SK-N-SH (cell line): ENCODE results near the gene RAPGEF1. TPM values are rescaled to one million over a fixed set of nuclear protein-coding genes. Genes with fewer than 3 reads are reported as not detected.

Experiments used
- CTCF ChIA-PET: fragments of 300-600, 350-600 bp; formaldehyde crosslinking; extraction: SDS; loops from one replicate; lab custom pipeline; 2021; lab: Yijun Ruan, JAX
- POLR2A ChIA-PET: fragments of 350-600 bp; sonication (Branson Sonifier 250); formaldehyde crosslinking; extraction: SDS; loops from one replicate; lab custom pipeline; 2020; ENCODE audit warnings: antibody characterized with exemption, inconsistent platforms; lab: Yijun Ruan, JAX
- DNase-seq: peaks from one replicate; pipeline ENCODE4 v3.0.0; 2012
- H2AFZ ChIP-seq: fragments of 200-600 bp; sonication (generic); 2 replicates; pipeline ENCODE4 v1.8.1; 2016; ENCODE audit warnings: antibody characterized with exemption, mild to moderate bottlenecking, low read depth
- H3F3A ChIP-seq: fragments of 200-600 bp; sonication (generic); replicated peaks from 2 replicates; pipeline ENCODE3; 2016; ENCODE audit warnings: antibody characterized with exemption, mild to moderate bottlenecking; ENCODE audit not compliant: insufficient read depth
- H3K27ac ChIP-seq, 2 experiments: fragments of 200-500 bp in 1 of 2; fragments of 200-600 bp in 1 of 2; sonication (Bioruptor generic) in 1 of 2; sonication (generic), shearing (Covaris generic) in 1 of 2; 2 replicates each; pipeline versions ENCODE4 v1.5.1 to v1.6.1; 2014 to 2016; ENCODE audit warnings: low read depth in 2 of 2, inconsistent platforms in 1 of 2, low read length in 1 of 2, mild to moderate bottlenecking in 1 of 2, mixed read lengths in 1 of 2
- H3K27me3 ChIP-seq: fragments of 200-600 bp; sonication (generic), shearing (Covaris generic); 2 replicates; pipeline ENCODE4 v1.6.1; 2016; ENCODE audit warnings: mixed run types; ENCODE audit not compliant: insufficient read depth
- H3K36me3 ChIP-seq, 2 experiments: fragments of 200-500 bp in 1 of 2; fragments of 200-600 bp in 1 of 2; sonication (Bioruptor generic) in 1 of 2; sonication (generic) in 1 of 2; replicated peaks in 1 of 2; 2 replicates each; pipeline versions ENCODE3 to v1.5.1; 2014 to 2016; ENCODE audit warnings: low read length in 1 of 2, mild to moderate bottlenecking in 1 of 2; ENCODE audit not compliant: insufficient read depth in 2 of 2, control insufficient read depth in 1 of 2
- H3K4me1 ChIP-seq, 2 experiments: fragments of 200-500 bp in 1 of 2; fragments of 200-600 bp in 1 of 2; sonication (Bioruptor generic) in 1 of 2; sonication (generic), shearing (Covaris generic) in 1 of 2; 2 replicates each; pipeline versions ENCODE4 v1.5.1 to v1.6.1; 2014 to 2016; ENCODE audit warnings: low read depth in 1 of 2, low read length in 1 of 2, mixed run types in 1 of 2; ENCODE audit not compliant: insufficient read depth in 2 of 2, control insufficient read depth in 1 of 2
- H3K4me2 ChIP-seq: fragments of 200-600 bp; sonication (generic), shearing (Covaris generic); 2 replicates; pipeline ENCODE4 v1.6.1; 2017; ENCODE audit warnings: mixed run types
- H3K4me3 ChIP-seq, 2 experiments: fragments of 200-500 bp in 1 of 2; fragments of 200-600 bp in 1 of 2; sonication (Bioruptor generic) in 1 of 2; sonication (generic), shearing (Covaris generic) in 1 of 2; 2 replicates each; pipeline versions ENCODE4 v1.5.1 to v1.8.1; 2014 to 2016; ENCODE audit warnings: low read depth in 2 of 2, inconsistent platforms in 1 of 2, low read length in 1 of 2, mild to moderate bottlenecking in 1 of 2, mixed read lengths in 1 of 2, moderate library complexity in 1 of 2
- H3K79me2 ChIP-seq: fragments of 200-600 bp; sonication (generic); 2 replicates; pipeline ENCODE4 v1.8.1; 2017; ENCODE audit warnings: mild to moderate bottlenecking; ENCODE audit not compliant: insufficient read depth
- H3K9ac ChIP-seq: fragments of 200-600 bp; sonication (generic); 2 replicates; pipeline ENCODE4 v1.6.1; 2017; ENCODE audit warnings: mixed run types
- H3K9me2 ChIP-seq: fragments of 200-600 bp; sonication (generic); 2 replicates; pipeline ENCODE4 v1.6.1; 2017; ENCODE audit warnings: mixed run types
- H3K9me3 ChIP-seq: fragments of 200-600 bp; sonication (generic); 2 replicates; pipeline ENCODE4 v1.6.1; 2017; ENCODE audit warnings: mixed run types, mild to moderate bottlenecking, moderate library complexity
- H4K20me1 ChIP-seq: fragments of 200-600 bp; sonication (generic); 2 replicates; pipeline ENCODE4 v1.6.1; 2017; ENCODE audit warnings: mild to moderate bottlenecking, mixed run types; ENCODE audit not compliant: insufficient read depth
- ELF1 ChIP-seq: IDR thresholded peaks from 2 replicates; pipeline ENCODE4 v1.4.0; 2012
- FOSL2 ChIP-seq: IDR thresholded peaks from 2 replicates; pipeline ENCODE4 v1.4.0; 2012; ENCODE audit warnings: low read depth, mild to moderate bottlenecking, moderate library complexity, borderline replicate concordance
- FOXJ3 ChIP-seq: sonication (generic); formaldehyde crosslinking; IDR thresholded peaks from 2 replicates; pipeline ENCODE4 v1.5.1; 2020; ENCODE audit warnings: mild to moderate bottlenecking, missing genetic modification reagents
- GABPA ChIP-seq: IDR thresholded peaks from 2 replicates; pipeline ENCODE4 v1.4.0; 2012; ENCODE audit warnings: low read depth, mild to moderate bottlenecking
- MXI1 ChIP-seq: IDR thresholded peaks from 2 replicates; pipeline ENCODE4 v1.6.1; 2012; ENCODE audit warnings: mild to moderate bottlenecking, low read depth, low read length, improper control_type of control experiment
- NFIC ChIP-seq: IDR thresholded peaks from 2 replicates; pipeline ENCODE4 v1.4.0; 2012; ENCODE audit warnings: borderline replicate concordance
- PBX3 ChIP-seq: IDR thresholded peaks from 2 replicates; pipeline ENCODE4; 2012
- SIN3A ChIP-seq: IDR thresholded peaks from 2 replicates; pipeline ENCODE4 v1.6.1; 2012; ENCODE audit warnings: low read depth, mild to moderate bottlenecking, low read length, moderate library complexity, borderline replicate concordance
- SMC3 ChIP-seq: IDR thresholded peaks from 2 replicates; pipeline ENCODE4 v1.6.1; 2012; ENCODE audit warnings: low read depth, low read length, improper control_type of control experiment
- TCF12 ChIP-seq: IDR thresholded peaks from 2 replicates; pipeline ENCODE4 v1.4.0; 2012
- TEAD4 ChIP-seq: IDR thresholded peaks from 2 replicates; pipeline ENCODE4 v1.4.0; 2012; ENCODE audit warnings: mild to moderate bottlenecking, borderline replicate concordance; ENCODE audit not compliant: insufficient read depth
- YY1 ChIP-seq: IDR thresholded peaks from 2 replicates; pipeline ENCODE4 v1.4.0; 2012; ENCODE audit warnings: low read depth, mild to moderate bottlenecking
- ZBTB33 ChIP-seq: IDR thresholded peaks from 2 replicates; pipeline ENCODE4 v1.4.0; 2012; ENCODE audit warnings: low read depth, borderline replicate concordance
- WGBS: methylation state at CpG from one replicate; pipeline ENCODE4 v1.1.6; 2017; ENCODE audit warnings: low lambda C conversion rate; 5-methylcytosine and 5-hydroxymethylcytosine counted together
- polyA plus RNA-seq, 3 experiments: library from polyadenylated mRNA; depleted of rRNA; stranded (reverse); fragments of >200 nt; gene quantifications; 2 replicates each; pipeline ENCODE4 v1.2.3, GENCODE V29; 2012

Gene RAPGEF1
- polyA plus RNA-seq, 1 of the 3 experiments (the other 2 are of a cell fraction), result 26.2 TPM

- peak overlapping the region; percentile 11 to 95; a peak in 2 of 4 replicates for H3K27ac ChIP-seq
- no peak overlapping the region for H2AFZ ChIP-seq
- no peak for DNase-seq
- WGBS, result 91% methylated on average over 8 of the region's 8 CpGs
- TF ChIP-seq TEAD4, result no peak
- TF ChIP-seq MXI1, result no peak
- no peak for TF ChIP-seq SMC3
- no peak for TF ChIP-seq ZBTB33
- TF ChIP-seq SIN3A, result no peak
- TF ChIP-seq ELF1, result no peak
- TF ChIP-seq FOXJ3, result no peak
- TF ChIP-seq YY1, result no peak
- TF ChIP-seq FOSL2, result no peak
- TF ChIP-seq GABPA, result no peak
- peak overlapping the region; percentile 75 for H3K4me2 ChIP-seq
- H3K79me2 ChIP-seq, result peaks cover 86% of the 10 kb centered on the region
- ChIA-PET POLR2A (no interaction called here), CTCF (interaction anchor here (1.0 kb wide), 1 partner anchor 143 kb away, joined by 3 read pairs; no protein-coding TSS in a partner anchor)
- no peak overlapping the region for H3K4me3 ChIP-seq
- no peak overlapping the region for H3K9ac ChIP-seq
- H3K27me3 ChIP-seq, result no peaks in the 10 kb centered on the region
- H3K9me3 ChIP-seq, result no peaks in the 10 kb centered on the region
- no peaks in the 10 kb centered on the region for H3K36me3 ChIP-seq
- peaks cover 31 to 42% of the 10 kb centered on the region in 2 experiments for H3K4me1 ChIP-seq
- peaks cover 14% of the 10 kb centered on the region for H3F3A ChIP-seq
- H4K20me1 ChIP-seq, result peaks cover 44% of the 10 kb centered on the region
- no peaks in the 10 kb centered on the region for H3K9me2 ChIP-seq
Observed at GRCh38 chr9:131734781-131735180, 5.1 kb downstream of the RAPGEF1 start.

GRCh38 chr9:131734165-131734610 lies 5.7 kb downstream of the RAPGEF1 start:
- H3F3A ChIP-seq, result peaks cover 14% of the 10 kb centered on the region
- 33% methylated on average over 6 of the region's 6 CpGs for WGBS
- TF ChIP-seq NFIC, result peak; percentile 69
- peak; percentile 5; the same call in 1 of the 2 replicates for TF ChIP-seq TEAD4
- no peak for TF ChIP-seq PBX3
- TF ChIP-seq TCF12, result peak; percentile 17; the same call in 1 of the 2 replicates
- TF ChIP-seq ELF1, result 0 out of 2 replicates have a peak, but pooled peaks have one; percentile 20
- H3K4me3 ChIP-seq, result peak overlapping the region in 1 of 2 experiments; percentile 40; a peak in 2 of 4 replicates
- no peaks in the 10 kb centered on the region for H3K27me3 ChIP-seq
- DNase-seq, result peak; percentile 56
- H3K9me3 ChIP-seq, result no peaks in the 10 kb centered on the region
- peaks cover 89% of the 10 kb centered on the region for H3K79me2 ChIP-seq
- no peaks in the 10 kb centered on the region for H3K36me3 ChIP-seq
- no peak overlapping the region for H2AFZ ChIP-seq
- H3K9ac ChIP-seq, result peak overlapping the region; percentile 61
- ChIA-PET POLR2A (no interaction called here), CTCF (interaction anchor here (0.8 to 3.4 kb wide), 2 partner anchors 384 to 525 kb away, joined by 3 to 8 read pairs; no protein-coding TSS in a partner anchor)
- H3K4me1 ChIP-seq, result peaks cover 36 to 44% of the 10 kb centered on the region in 2 experiments
- peaks cover 44% of the 10 kb centered on the region for H4K20me1 ChIP-seq
- peak overlapping the region; percentile 63 to 95 for H3K27ac ChIP-seq
- no peaks in the 10 kb centered on the region for H3K9me2 ChIP-seq
- H3K4me2 ChIP-seq, result peak overlapping the region; percentile 75
